Measurements from ENCODE around the gene ARHGDIG.

ARHGDIG gene

GRCh38 chr16:281660-282255, 1.4 kb downstream of the ARHGDIG start:
- FAIRE-seq: no peak

GRCh38 chr16:282491-282890, 2.1 kb downstream of the ARHGDIG start:
- no peak for FAIRE-seq

GRCh38 chr16:283033-283805, 2.8 kb downstream of the ARHGDIG start, which contains the start of gene PDIA2:
PDIA2 (plus strand) TSS chr16:283164; CDS start chr16:283170, 6 bp downstream.
- no peak for FAIRE-seq

GRCh38 chr16:284204-285120, 4.1 kb downstream of the ARHGDIG start:
- no peak for FAIRE-seq

GRCh38 chr16:285146-286055, 5.0 kb downstream of the ARHGDIG start:
- no peak for FAIRE-seq

- FAIRE-seq: no peak
Observed at GRCh38 chr16:286491-287297, 6.3 kb downstream of the ARHGDIG start.

GRCh38 chr16:287298-287811, 7.0 kb downstream of the ARHGDIG start:
- no peak for FAIRE-seq

- FAIRE-seq: no peak
Observed at GRCh38 chr16:287981-288920, 7.9 kb downstream of the ARHGDIG start.

- FAIRE-seq: no peak
Observed at GRCh38 chr16:289395-289997, 9.1 kb downstream of the ARHGDIG start.

GRCh38 chr16:290015-290680, 9.8 kb downstream of the ARHGDIG start:
- no peak for FAIRE-seq

- FAIRE-seq: no peak
Observed at GRCh38 chr16:290681-291405, 10.5 kb downstream of the ARHGDIG start.

- no peak for FAIRE-seq
Observed at GRCh38 chr16:291539-291938, 11.1 kb downstream of the ARHGDIG start.

- FAIRE-seq: no peak
Observed at GRCh38 chr16:293043-293775, 12.8 kb downstream of the ARHGDIG start.

- FAIRE-seq: no peak
Observed at GRCh38 chr16:296276-296675, 15.9 kb downstream of the ARHGDIG start.

- FAIRE-seq: no peak
Observed at GRCh38 chr16:296806-297510, 16.6 kb downstream of the ARHGDIG start.

- FAIRE-seq: no peak
Observed at GRCh38 chr16:297832-298231, 17.4 kb downstream of the ARHGDIG start.

GRCh38 chr16:301235-301634, 20.8 kb downstream of the ARHGDIG start:
- no peak for FAIRE-seq

Measured in islet of Langerhans (tissue), 1 donor.